WTC11 (cell line): ENCODE measurements around the gene NTNG2. TPM values are rescaled to one million over a fixed set of nuclear protein-coding genes. Genes with fewer than 3 reads are reported as not detected.

ENCODE experiments used
- ATAC-seq: fragments of 200-7000 bp; cut with Tn5 transposase; 2 replicates; pipeline ENCODE4 v1.10.0; 2021; ENCODE audit warnings: mild to moderate bottlenecking, moderate library complexity
- CTCF ChIA-PET: fragments of 300-600 bp; sonication (Branson Sonifier 250); formaldehyde crosslinking; loops from one replicate; lab custom pipeline; 2021; ENCODE audit warnings: antibody characterized with exemption; lab: Charles Lee
- POLR2A ChIA-PET: fragments of 350-600 bp; sonication (Branson Sonifier 250); formaldehyde crosslinking; loops from one replicate; lab custom pipeline; 2021; ENCODE audit warnings: antibody characterized with exemption; lab: Charles Lee
- DNase-seq: peaks from one replicate; pipeline ENCODE4 v3.0.0; 2021; ENCODE audit warnings: low spot score
- H3K27ac Mint-ChIP-seq: 2 replicates; pipeline ENCODE4 v1.8.0; 2021; ENCODE audit warnings: mixed read lengths
- H3K27me3 Mint-ChIP-seq: 2 replicates; pipeline ENCODE4 v1.8.0; 2021; ENCODE audit warnings: low read depth, mild to moderate bottlenecking, moderate library complexity, mixed read lengths
- H3K36me3 Mint-ChIP-seq: 2 replicates; pipeline ENCODE4 v1.8.0; 2021; ENCODE audit warnings: mixed read lengths
- H3K4me1 Mint-ChIP-seq: 2 replicates; pipeline ENCODE4 v1.8.0; 2022; ENCODE audit warnings: mixed read lengths
- H3K4me3 Mint-ChIP-seq: 2 replicates; pipeline ENCODE4 v1.8.0; 2021; ENCODE audit warnings: mild to moderate bottlenecking, moderate library complexity, mixed read lengths
- H3K9me3 Mint-ChIP-seq: 2 replicates; pipeline ENCODE4 v1.8.0; 2021; ENCODE audit warnings: mixed read lengths
- CBFB ChIP-seq: sonication (generic); formaldehyde crosslinking; IDR thresholded peaks from 2 replicates; pipeline ENCODE4 v1.8.1; 2022; ENCODE audit warnings: mild to moderate bottlenecking, low read depth, missing genetic modification reagents
- EMX1 ChIP-seq: fragments of 250-450 bp; sonication (Bioruptor Pico); IDR thresholded peaks from 2 replicates; pipeline ENCODE4 v1.8.0; 2021; ENCODE audit warnings: mild to moderate bottlenecking
- FOXK1 ChIP-seq: sonication (generic); formaldehyde crosslinking; IDR thresholded peaks from 2 replicates; pipeline ENCODE4 v1.8.0; 2022; ENCODE audit warnings: mild to moderate bottlenecking, moderate library complexity, missing genetic modification reagents
- HMGA2 ChIP-seq: fragments of 250-450 bp; sonication (Bioruptor Pico); IDR thresholded peaks from 2 replicates; pipeline ENCODE4 v1.4.0; 2021; ENCODE audit warnings: mild to moderate bottlenecking, moderate library complexity
- NFATC4 ChIP-seq: fragments of 250-450 bp; sonication (Bioruptor Pico); IDR thresholded peaks from 2 replicates; pipeline ENCODE4 v1.9.0; 2021; ENCODE audit warnings: mild to moderate bottlenecking
- NR3C1 ChIP-seq: sonication (generic); formaldehyde crosslinking; conservative IDR thresholded peaks from 2 replicates; pipeline ENCODE4 v1.8.1; 2023; ENCODE audit warnings: low read depth, mild to moderate bottlenecking, missing genetic modification reagents
- SMAD3 ChIP-seq: sonication (generic); formaldehyde crosslinking; IDR thresholded peaks from 2 replicates; pipeline ENCODE4 v1.8.0; 2022; ENCODE audit warnings: missing genetic modification reagents, mild to moderate bottlenecking, borderline replicate concordance
- SOX15 ChIP-seq: fragments of 250-450 bp; sonication (Bioruptor Pico); IDR thresholded peaks from 2 replicates; pipeline ENCODE4 v1.9.0; 2021; ENCODE audit warnings: mild to moderate bottlenecking
- SP1 ChIP-seq: sonication (generic); formaldehyde crosslinking; conservative IDR thresholded peaks from 2 replicates; pipeline ENCODE4 v1.8.1; 2022; ENCODE audit warnings: missing genetic modification reagents
- TEAD1 ChIP-seq: sonication (generic); formaldehyde crosslinking; IDR thresholded peaks from 2 replicates; pipeline ENCODE4 v1.8.0; 2022; ENCODE audit warnings: mild to moderate bottlenecking, missing genetic modification reagents
- ZNF121 ChIP-seq: sonication (generic); formaldehyde crosslinking; IDR thresholded peaks from 2 replicates; pipeline ENCODE4 v1.8.0; 2023; ENCODE audit warnings: missing genetic modification reagents
- ZNF317 ChIP-seq: sonication (generic); formaldehyde crosslinking; IDR thresholded peaks from 2 replicates; pipeline ENCODE4 v1.8.1; 2023; ENCODE audit warnings: low read depth, mild to moderate bottlenecking, moderate library complexity, missing genetic modification reagents, borderline replicate concordance
- ZNF512 ChIP-seq: sonication (generic); formaldehyde crosslinking; IDR thresholded peaks from 2 replicates; pipeline ENCODE4 v1.8.1; 2022; ENCODE audit warnings: missing genetic modification reagents, borderline replicate concordance
- ZNF532 ChIP-seq: fragments of 250-450 bp; sonication (Bioruptor Pico); IDR thresholded peaks from 2 replicates; pipeline ENCODE4 v1.9.0; 2021; ENCODE audit warnings: mild to moderate bottlenecking, borderline replicate concordance
- ZNF671 ChIP-seq: fragments of 250-450 bp; sonication (Bioruptor Pico); IDR thresholded peaks from 2 replicates; pipeline ENCODE4 v1.8.0; 2021; ENCODE audit warnings: mild to moderate bottlenecking
- total RNA-seq: library from RNA; stranded (reverse); gene quantifications from 3 replicates; pipeline ENCODE4 v1.2.3, GENCODE V29; 2021
- TF ChIP-seq, protein P1 (sequence below): sonication (generic); formaldehyde crosslinking; IDR thresholded peaks from 2 replicates; pipeline ENCODE4 v1.8.0; 2022; ENCODE audit warnings: missing genetic modification reagents
- TF ChIP-seq, protein P2 (sequence below): sonication (generic); formaldehyde crosslinking; IDR thresholded peaks from 2 replicates; pipeline ENCODE4 v1.8.1; 2022; ENCODE audit warnings: mild to moderate bottlenecking, moderate library complexity, missing genetic modification reagents
- TF ChIP-seq, protein P3 (sequence below): fragments of 200-600 bp; IDR thresholded peaks from 2 replicates; pipeline ENCODE4 v1.8.0; 2022; ENCODE audit warnings: antibody characterized with exemption
- TF ChIP-seq, protein P4 (sequence below): sonication (generic); formaldehyde crosslinking; IDR thresholded peaks from 2 replicates; pipeline ENCODE4 v1.8.1; 2023; ENCODE audit warnings: mild to moderate bottlenecking, missing genetic modification reagents, borderline replicate concordance

Gene NTNG2
- total RNA-seq, 1 experiment from 2014 or later, result 3.1 TPM

DNA sequence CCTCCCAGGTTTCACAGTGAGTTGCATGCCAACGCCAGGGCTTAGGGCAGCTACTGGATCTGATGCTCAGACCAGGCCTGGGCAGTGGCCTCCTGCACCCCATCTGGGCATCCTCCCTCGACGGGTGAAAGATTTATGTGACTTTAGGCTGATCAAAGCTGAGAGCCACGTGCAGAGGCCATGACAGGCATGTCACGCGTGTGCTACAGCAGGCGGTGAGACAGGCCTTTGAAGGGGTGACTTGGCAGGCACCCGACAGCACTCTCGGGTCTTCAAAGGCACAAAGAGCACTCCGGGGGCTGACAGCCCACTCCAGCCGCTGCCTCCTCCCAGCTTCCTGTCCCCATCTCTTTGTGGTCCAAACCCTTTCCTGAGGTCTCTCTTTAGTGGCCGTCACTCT is 66.2 kb downstream of the NTNG2 start:
- H3K27me3 Mint-ChIP-seq, result no peaks in the 10 kb centered on the region
- H3K27ac Mint-ChIP-seq, result no peak overlapping the region
- H3K9me3 Mint-ChIP-seq, result no peaks in the 10 kb centered on the region
- no peaks in the 10 kb centered on the region for H3K4me1 Mint-ChIP-seq
- no peak overlapping the region for H3K4me3 Mint-ChIP-seq
- no peak for TF ChIP-seq HMGA2 (CRISPR knock-in tag)
- no peak for TF ChIP-seq ZNF121 (CRISPR knock-in tag)
- no peak for TF ChIP-seq NFATC4 (CRISPR knock-in tag)
- TF ChIP-seq ZNF317 (CRISPR knock-in tag), result no peak
- TF ChIP-seq, protein P1, sequence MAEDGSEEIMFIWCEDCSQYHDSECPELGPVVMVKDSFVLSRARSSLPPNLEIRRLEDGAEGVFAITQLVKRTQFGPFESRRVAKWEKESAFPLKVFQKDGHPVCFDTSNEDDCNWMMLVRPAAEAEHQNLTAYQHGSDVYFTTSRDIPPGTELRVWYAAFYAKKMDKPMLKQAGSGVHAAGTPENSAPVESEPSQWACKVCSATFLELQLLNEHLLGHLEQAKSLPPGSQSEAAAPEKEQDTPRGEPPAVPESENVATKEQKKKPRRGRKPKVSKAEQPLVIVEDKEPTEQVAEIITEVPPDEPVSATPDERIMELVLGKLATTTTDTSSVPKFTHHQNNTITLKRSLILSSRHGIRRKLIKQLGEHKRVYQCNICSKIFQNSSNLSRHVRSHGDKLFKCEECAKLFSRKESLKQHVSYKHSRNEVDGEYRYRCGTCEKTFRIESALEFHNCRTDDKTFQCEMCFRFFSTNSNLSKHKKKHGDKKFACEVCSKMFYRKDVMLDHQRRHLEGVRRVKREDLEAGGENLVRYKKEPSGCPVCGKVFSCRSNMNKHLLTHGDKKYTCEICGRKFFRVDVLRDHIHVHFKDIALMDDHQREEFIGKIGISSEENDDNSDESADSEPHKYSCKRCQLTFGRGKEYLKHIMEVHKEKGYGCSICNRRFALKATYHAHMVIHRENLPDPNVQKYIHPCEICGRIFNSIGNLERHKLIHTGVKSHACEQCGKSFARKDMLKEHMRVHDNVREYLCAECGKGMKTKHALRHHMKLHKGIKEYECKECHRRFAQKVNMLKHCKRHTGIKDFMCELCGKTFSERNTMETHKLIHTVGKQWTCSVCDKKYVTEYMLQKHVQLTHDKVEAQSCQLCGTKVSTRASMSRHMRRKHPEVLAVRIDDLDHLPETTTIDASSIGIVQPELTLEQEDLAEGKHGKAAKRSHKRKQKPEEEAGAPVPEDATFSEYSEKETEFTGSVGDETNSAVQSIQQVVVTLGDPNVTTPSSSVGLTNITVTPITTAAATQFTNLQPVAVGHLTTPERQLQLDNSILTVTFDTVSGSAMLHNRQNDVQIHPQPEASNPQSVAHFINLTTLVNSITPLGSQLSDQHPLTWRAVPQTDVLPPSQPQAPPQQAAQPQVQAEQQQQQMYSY (CRISPR knock-in tag), result no peak
- no peak for TF ChIP-seq SMAD3 (CRISPR knock-in tag)
- TF ChIP-seq CBFB (CRISPR knock-in tag), result no peak
- TF ChIP-seq ZNF671, result no peak
- no peak for ATAC-seq
- CTCF ChIA-PET, result interaction anchor here (1.0 to 2.0 kb wide), 4 partner anchors 8 to 59 kb away, joined by 3 to 14 read pairs (median 4); no protein-coding TSS in a partner anchor
- DNase-seq, result no peak
- no peaks in the 10 kb centered on the region for H3K36me3 Mint-ChIP-seq
- POLR2A ChIA-PET, result interaction anchor here (1.0 kb wide), 1 partner anchor 43 kb away, joined by 9 read pairs; no protein-coding TSS in a partner anchor

DNA sequence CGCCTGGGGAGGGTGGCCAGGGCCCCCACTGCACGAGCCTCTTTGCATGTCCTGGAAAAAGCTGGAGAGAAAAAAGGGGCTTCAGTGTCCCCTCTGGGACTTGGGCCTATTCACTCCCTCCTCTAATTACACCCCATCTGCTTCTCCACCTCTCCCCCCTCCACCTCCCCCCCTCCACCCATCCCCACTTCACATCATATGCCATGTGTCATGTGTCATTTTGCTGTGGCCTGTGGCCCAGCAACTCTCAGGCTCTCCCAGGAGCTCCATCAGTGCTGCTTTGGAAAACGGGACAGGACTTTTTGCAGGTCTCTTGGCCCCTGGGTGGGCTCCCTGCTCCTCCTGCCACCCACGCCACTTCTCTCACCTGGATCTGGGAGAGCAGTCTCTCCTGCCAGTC is 68.7 kb downstream of the NTNG2 start:
- H3K9me3 Mint-ChIP-seq, result no peaks in the 10 kb centered on the region
- no peak overlapping the region for H3K4me3 Mint-ChIP-seq
- POLR2A ChIA-PET, result no interaction called here
- ATAC-seq (no peak), DNase-seq (no peak)
- CTCF ChIA-PET, result interaction anchor here (0.6 to 3.1 kb wide), 3 partner anchors 43 to 475 kb away, joined by 3 to 10 read pairs (median 4); no protein-coding TSS in a partner anchor
- H3K27me3 Mint-ChIP-seq, result no peaks in the 10 kb centered on the region
- no peaks in the 10 kb centered on the region for H3K36me3 Mint-ChIP-seq
- H3K4me1 Mint-ChIP-seq, result no peaks in the 10 kb centered on the region
- no peak overlapping the region for H3K27ac Mint-ChIP-seq
- no peak for TF ChIP-seq ZNF532 (CRISPR knock-in tag)
- TF ChIP-seq, protein P2, sequence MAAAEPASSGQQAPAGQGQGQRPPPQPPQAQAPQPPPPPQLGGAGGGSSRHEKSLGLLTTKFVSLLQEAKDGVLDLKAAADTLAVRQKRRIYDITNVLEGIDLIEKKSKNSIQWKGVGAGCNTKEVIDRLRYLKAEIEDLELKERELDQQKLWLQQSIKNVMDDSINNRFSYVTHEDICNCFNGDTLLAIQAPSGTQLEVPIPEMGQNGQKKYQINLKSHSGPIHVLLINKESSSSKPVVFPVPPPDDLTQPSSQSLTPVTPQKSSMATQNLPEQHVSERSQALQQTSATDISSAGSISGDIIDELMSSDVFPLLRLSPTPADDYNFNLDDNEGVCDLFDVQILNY (CRISPR knock-in tag), result no peak
- TF ChIP-seq, protein P3, sequence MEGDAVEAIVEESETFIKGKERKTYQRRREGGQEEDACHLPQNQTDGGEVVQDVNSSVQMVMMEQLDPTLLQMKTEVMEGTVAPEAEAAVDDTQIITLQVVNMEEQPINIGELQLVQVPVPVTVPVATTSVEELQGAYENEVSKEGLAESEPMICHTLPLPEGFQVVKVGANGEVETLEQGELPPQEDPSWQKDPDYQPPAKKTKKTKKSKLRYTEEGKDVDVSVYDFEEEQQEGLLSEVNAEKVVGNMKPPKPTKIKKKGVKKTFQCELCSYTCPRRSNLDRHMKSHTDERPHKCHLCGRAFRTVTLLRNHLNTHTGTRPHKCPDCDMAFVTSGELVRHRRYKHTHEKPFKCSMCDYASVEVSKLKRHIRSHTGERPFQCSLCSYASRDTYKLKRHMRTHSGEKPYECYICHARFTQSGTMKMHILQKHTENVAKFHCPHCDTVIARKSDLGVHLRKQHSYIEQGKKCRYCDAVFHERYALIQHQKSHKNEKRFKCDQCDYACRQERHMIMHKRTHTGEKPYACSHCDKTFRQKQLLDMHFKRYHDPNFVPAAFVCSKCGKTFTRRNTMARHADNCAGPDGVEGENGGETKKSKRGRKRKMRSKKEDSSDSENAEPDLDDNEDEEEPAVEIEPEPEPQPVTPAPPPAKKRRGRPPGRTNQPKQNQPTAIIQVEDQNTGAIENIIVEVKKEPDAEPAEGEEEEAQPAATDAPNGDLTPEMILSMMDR, result no peak
- no peak for TF ChIP-seq EMX1 (CRISPR knock-in tag)
- no peak for TF ChIP-seq CBFB (CRISPR knock-in tag)
- no peak for TF ChIP-seq SOX15 (CRISPR knock-in tag)
- no peak for TF ChIP-seq FOXK1 (CRISPR knock-in tag)
- TF ChIP-seq HMGA2 (CRISPR knock-in tag), result no peak
- no peak for TF ChIP-seq NR3C1 (CRISPR knock-in tag)
- TF ChIP-seq, protein P4, sequence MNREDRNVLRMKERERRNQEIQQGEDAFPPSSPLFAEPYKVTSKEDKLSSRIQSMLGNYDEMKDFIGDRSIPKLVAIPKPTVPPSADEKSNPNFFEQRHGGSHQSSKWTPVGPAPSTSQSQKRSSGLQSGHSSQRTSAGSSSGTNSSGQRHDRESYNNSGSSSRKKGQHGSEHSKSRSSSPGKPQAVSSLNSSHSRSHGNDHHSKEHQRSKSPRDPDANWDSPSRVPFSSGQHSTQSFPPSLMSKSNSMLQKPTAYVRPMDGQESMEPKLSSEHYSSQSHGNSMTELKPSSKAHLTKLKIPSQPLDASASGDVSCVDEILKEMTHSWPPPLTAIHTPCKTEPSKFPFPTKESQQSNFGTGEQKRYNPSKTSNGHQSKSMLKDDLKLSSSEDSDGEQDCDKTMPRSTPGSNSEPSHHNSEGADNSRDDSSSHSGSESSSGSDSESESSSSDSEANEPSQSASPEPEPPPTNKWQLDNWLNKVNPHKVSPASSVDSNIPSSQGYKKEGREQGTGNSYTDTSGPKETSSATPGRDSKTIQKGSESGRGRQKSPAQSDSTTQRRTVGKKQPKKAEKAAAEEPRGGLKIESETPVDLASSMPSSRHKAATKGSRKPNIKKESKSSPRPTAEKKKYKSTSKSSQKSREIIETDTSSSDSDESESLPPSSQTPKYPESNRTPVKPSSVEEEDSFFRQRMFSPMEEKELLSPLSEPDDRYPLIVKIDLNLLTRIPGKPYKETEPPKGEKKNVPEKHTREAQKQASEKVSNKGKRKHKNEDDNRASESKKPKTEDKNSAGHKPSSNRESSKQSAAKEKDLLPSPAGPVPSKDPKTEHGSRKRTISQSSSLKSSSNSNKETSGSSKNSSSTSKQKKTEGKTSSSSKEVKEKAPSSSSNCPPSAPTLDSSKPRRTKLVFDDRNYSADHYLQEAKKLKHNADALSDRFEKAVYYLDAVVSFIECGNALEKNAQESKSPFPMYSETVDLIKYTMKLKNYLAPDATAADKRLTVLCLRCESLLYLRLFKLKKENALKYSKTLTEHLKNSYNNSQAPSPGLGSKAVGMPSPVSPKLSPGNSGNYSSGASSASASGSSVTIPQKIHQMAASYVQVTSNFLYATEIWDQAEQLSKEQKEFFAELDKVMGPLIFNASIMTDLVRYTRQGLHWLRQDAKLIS, result no peak
- TF ChIP-seq TEAD1 (CRISPR knock-in tag), result no peak
- no peak for TF ChIP-seq SP1
- no peak for TF ChIP-seq ZNF317 (CRISPR knock-in tag)
- TF ChIP-seq ZNF512 (CRISPR knock-in tag), result no peak
